GM15510 (cell line): ENCODE data around the gene ADCY5.

ENCODE experiments used
- POLR2A ChIP-seq: IDR thresholded peaks from 3 replicates; pipeline ENCODE4 v1.6.1; 2011; ENCODE audit warnings: borderline replicate concordance; ENCODE audit not compliant: insufficient read length; ENCODE audit errors: extremely low read depth

ADCY5 gene

GRCh38 chr3:123448536-123449101 is at the start of gene ADCY5:
Gene ADCY5, minus strand, starts transcription at chr3:123449090. Its CDS starts 545 bp downstream, at chr3:123448545.
- TF ChIP-seq POLR2A: no peak

GRCh38 chr3:123493912-123494311 is 45.0 kb upstream of the ADCY5 start:
- no peak for TF ChIP-seq POLR2A

GRCh38 chr3:123491966-123492587 is 43.2 kb upstream of the ADCY5 start:
- no peak for TF ChIP-seq POLR2A

- no peak for TF ChIP-seq POLR2A
Observed at GRCh38 chr3:123489400-123490004, 40.6 kb upstream of the ADCY5 start.

GRCh38 chr3:123488645-123489347 is 39.9 kb upstream of the ADCY5 start:
- no peak for TF ChIP-seq POLR2A

- TF ChIP-seq POLR2A: no peak
Observed at GRCh38 chr3:123486460-123486859, 37.6 kb upstream of the ADCY5 start.

- TF ChIP-seq POLR2A: no peak
Observed at GRCh38 chr3:123485551-123485950, 36.7 kb upstream of the ADCY5 start.

- TF ChIP-seq POLR2A: no peak
Observed at GRCh38 chr3:123483146-123483545, 34.3 kb upstream of the ADCY5 start.

- TF ChIP-seq POLR2A: no peak
Observed at GRCh38 chr3:123481722-123482457, 33.0 kb upstream of the ADCY5 start.

GRCh38 chr3:123481071-123481470 is 32.2 kb upstream of the ADCY5 start:
- TF ChIP-seq POLR2A: no peak

GRCh38 chr3:123480428-123480827 is 31.5 kb upstream of the ADCY5 start:
- TF ChIP-seq POLR2A: no peak

- TF ChIP-seq POLR2A: no peak
Observed at GRCh38 chr3:123479891-123480290, 31.0 kb upstream of the ADCY5 start.

GRCh38 chr3:123478314-123478713 is 29.4 kb upstream of the ADCY5 start:
- no peak for TF ChIP-seq POLR2A

GRCh38 chr3:123476967-123477750 is 28.3 kb upstream of the ADCY5 start:
- no peak for TF ChIP-seq POLR2A

- no peak for TF ChIP-seq POLR2A
Observed at GRCh38 chr3:123475786-123476185, 26.9 kb upstream of the ADCY5 start.

- no peak for TF ChIP-seq POLR2A
Observed at GRCh38 chr3:123471106-123471505, 22.2 kb upstream of the ADCY5 start.
